HCT116 (cell line): ENCODE results near the gene RNPEP. TPM values are rescaled to one million over a fixed set of nuclear protein-coding genes. Genes with fewer than 3 reads are reported as not detected.

ENCODE experiments used
- ATAC-seq: fragments of 200-7000 bp; cut with Tn5 transposase; 2 replicates; pipeline ENCODE4 v1.9.1; 2020; ENCODE audit warnings: mild to moderate bottlenecking, moderate library complexity
- BruUV-seq: library from RNA; stranded (reverse); fragments of 400-500 nt; replicated peaks from 2 replicates; lab custom pipeline; 2021; lab: Mats Ljungman, UMichigan
- CTCF ChIA-PET: fragments of 300-600 bp; sonication (Branson Sonifier 250); formaldehyde crosslinking; loops from one replicate; lab custom pipeline; 2021; ENCODE audit warnings: antibody characterized with exemption; lab: Charles Lee
- POLR2A ChIA-PET: fragments of 300-600, 350-600 bp; sonication (Branson Sonifier 250); formaldehyde crosslinking; loops from one replicate; lab custom pipeline; 2021; ENCODE audit warnings: antibody characterized with exemption; lab: Charles Lee
- RAD21 ChIA-PET, 2 experiments: fragments of 300-600 bp; sonication (Branson Sonifier 250); formaldehyde crosslinking; loops; one replicate each; lab custom pipeline; 2023; ENCODE audit warnings: low total read pairs in 2 of 2; ENCODE audit not compliant: uncharacterized antibody in 2 of 2, unreplicated experiment in 2 of 2, low non-redundant PET in 1 of 2; lab: Charles Lee
- DNase-seq: peaks from one replicate; pipeline ENCODE4 v3.0.0-alpha.2; 2010; ENCODE audit warnings: low read depth, low spot score
- H2AFZ ChIP-seq: fragments of 200-600 bp; shearing (Covaris generic), sonication (generic); 2 replicates; pipeline ENCODE4 v1.6.1; 2017; ENCODE audit warnings: low read depth, mixed run types, mixed read lengths, antibody characterized with exemption, low read length; ENCODE audit not compliant: poor library complexity, severe bottlenecking
- H3K27ac ChIP-seq: 2 replicates; pipeline ENCODE4 v1.5.1; 2012; ENCODE audit warnings: low read depth, low read length
- H3K27me3 ChIP-seq: fragments of 200-600 bp; sonication (generic); 2 replicates; pipeline ENCODE4 v1.6.1; 2016; ENCODE audit warnings: mixed run types, low read length, mixed read lengths; ENCODE audit not compliant: insufficient read depth
- H3K36me3 ChIP-seq, 2 experiments: fragments of 200-500 bp in 1 of 2; fragments of 200-600 bp in 1 of 2; sonication (Bioruptor generic) in 1 of 2; sonication (generic) in 1 of 2; 2 replicates each; pipeline versions ENCODE4 v1.5.1 to v1.6.1; 2014 to 2016; ENCODE audit warnings: low read length in 2 of 2, inconsistent platforms in 1 of 2, mixed read lengths in 1 of 2, mixed run types in 1 of 2; ENCODE audit not compliant: insufficient read depth in 2 of 2, control insufficient read depth in 1 of 2
- H3K4me1 ChIP-seq, 2 experiments: fragments of 200-600 bp in 1 of 2; sonication (generic) in 1 of 2; 2 replicates each; pipeline versions ENCODE4 v1.5.1 to v1.6.1; 2012 to 2017; ENCODE audit warnings: low read length in 2 of 2, inconsistent platforms in 1 of 2, mild to moderate bottlenecking in 1 of 2, mixed read lengths in 1 of 2, mixed run types in 1 of 2, moderate library complexity in 1 of 2; ENCODE audit not compliant: insufficient read depth in 2 of 2, control insufficient read depth in 1 of 2
- H3K4me2 ChIP-seq: fragments of 200-600 bp; sonication (generic); 2 replicates; pipeline ENCODE4 v1.6.1; 2017; ENCODE audit warnings: mixed run types, low read length, mixed read lengths
- H3K4me3 ChIP-seq, 2 experiments: fragments of 200-600 bp in 1 of 2; sonication (generic) in 1 of 2; replicated peaks in 1 of 2; 2 replicates each; pipeline ENCODE4 v1.5.1; 2011 to 2016; ENCODE audit warnings: low read length in 2 of 2, control low read depth in 1 of 2, low read depth in 1 of 2, mild to moderate bottlenecking in 1 of 2, mixed read lengths in 1 of 2, mixed run types in 1 of 2
- H3K79me2 ChIP-seq: fragments of 200-600 bp; sonication (generic); 2 replicates; pipeline ENCODE4 v1.6.1; 2017; ENCODE audit warnings: mild to moderate bottlenecking, mixed run types, low read length, moderate library complexity, mixed read lengths; ENCODE audit not compliant: insufficient read depth
- H3K9ac ChIP-seq: fragments of 200-600 bp; sonication (generic); 2 replicates; pipeline ENCODE4 v1.6.1; 2016; ENCODE audit warnings: low read length, mixed read lengths
- H3K9me2 ChIP-seq: fragments of 200-600 bp; sonication (generic), shearing (Covaris generic); 2 replicates; pipeline ENCODE4 v1.6.1; 2017; ENCODE audit warnings: mixed run types, mild to moderate bottlenecking, moderate library complexity; ENCODE audit not compliant: insufficient read depth
- H3K9me3 ChIP-seq, 2 experiments: fragments of 200-500 bp in 1 of 2; fragments of 200-600 bp in 1 of 2; sonication (Bioruptor generic) in 1 of 2; sonication (generic) in 1 of 2; 2 replicates each; pipeline ENCODE4 v1.6.1; 2014 to 2017; ENCODE audit warnings: low read length in 2 of 2, mixed read lengths in 2 of 2, inconsistent platforms in 1 of 2, low read depth in 1 of 2, mild to moderate bottlenecking in 1 of 2, mixed run types in 1 of 2, moderate library complexity in 1 of 2; ENCODE audit not compliant: control insufficient read depth in 1 of 2, insufficient read depth in 1 of 2
- H4K20me1 ChIP-seq: fragments of 200-600 bp; sonication (generic), shearing (Covaris generic); 2 replicates; pipeline ENCODE4 v1.6.1; 2017; ENCODE audit warnings: mixed run types, mild to moderate bottlenecking, moderate library complexity; ENCODE audit not compliant: insufficient read depth
- ATF3 ChIP-seq: IDR thresholded peaks from 2 replicates; pipeline ENCODE4 v1.6.1; 2012
- CBX3 ChIP-seq: IDR thresholded peaks from 2 replicates; pipeline ENCODE4 v1.6.1; 2012; ENCODE audit warnings: low read depth
- CEBPB ChIP-seq: IDR thresholded peaks from 2 replicates; pipeline ENCODE4 v1.6.1; 2012; ENCODE audit warnings: low read depth
- CTCF ChIP-seq, 3 experiments: fragments of 200-600 bp in 1 of 3; sonication (generic) in 1 of 3; IDR thresholded peaks in 2 of 3; conservative IDR thresholded peaks in 1 of 3; 2 replicates each; pipeline ENCODE4 v1.5.1; 2012 to 2017; ENCODE audit warnings: low read depth in 2 of 3, low read length in 2 of 3, antibody characterized with exemption in 1 of 3, borderline replicate concordance in 1 of 3, control low read depth in 1 of 3, mild to moderate bottlenecking in 1 of 3, mixed read lengths in 1 of 3, mixed run types in 1 of 3, moderate library complexity in 1 of 3; ENCODE audit not compliant: insufficient read depth in 1 of 3
- ELF1 ChIP-seq: IDR thresholded peaks from 2 replicates; pipeline ENCODE4 v1.6.1; 2012; ENCODE audit warnings: low read depth, borderline replicate concordance
- EZH2phosphoT487 ChIP-seq: fragments of 200-600 bp; IDR thresholded peaks from 2 replicates; pipeline ENCODE4 v1.6.1; 2018; ENCODE audit warnings: antibody characterized with exemption, borderline replicate concordance
- JUND ChIP-seq: IDR thresholded peaks from 2 replicates; pipeline ENCODE4 v1.6.1; 2012
- MAX ChIP-seq: IDR thresholded peaks from 2 replicates; pipeline ENCODE4 v1.6.1; 2012
- POLR2AphosphoS5 ChIP-seq: IDR thresholded peaks from 2 replicates; pipeline ENCODE4 v1.6.1; 2011; ENCODE audit warnings: mild to moderate bottlenecking, low read depth, low read length, moderate library complexity
- RAD21 ChIP-seq: IDR thresholded peaks from 2 replicates; pipeline ENCODE4 v1.6.1; 2012; ENCODE audit warnings: low read depth, mild to moderate bottlenecking
- REST ChIP-seq: IDR thresholded peaks from 2 replicates; pipeline ENCODE4 v1.6.1; 2012; ENCODE audit warnings: low read depth
- SRF ChIP-seq: IDR thresholded peaks from 2 replicates; pipeline ENCODE4 v1.6.1; 2012; ENCODE audit warnings: low read depth
- TCF7L2 ChIP-seq: IDR thresholded peaks from 2 replicates; pipeline ENCODE4 v1.7.0; 2011; ENCODE audit warnings: borderline replicate concordance, inconsistent platforms; ENCODE audit not compliant: insufficient read depth, insufficient read length; ENCODE audit errors: extremely low read depth
- YY1 ChIP-seq: IDR thresholded peaks from 2 replicates; pipeline ENCODE4 v1.6.1; 2011; ENCODE audit warnings: low read length, low read depth, moderate library complexity, mild to moderate bottlenecking; ENCODE audit not compliant: insufficient replicate concordance; ENCODE audit errors: extremely low read depth
- ZBTB33 ChIP-seq: IDR thresholded peaks from 2 replicates; pipeline ENCODE4 v1.6.1; 2011; ENCODE audit warnings: mild to moderate bottlenecking, low read length, moderate library complexity; ENCODE audit not compliant: insufficient replicate concordance; ENCODE audit errors: extremely low read depth
- ZNF274 ChIP-seq: fragments of 200-500 bp; sonication (Bioruptor generic); IDR thresholded peaks from 2 replicates; pipeline ENCODE4 v1.6.1; 2014; ENCODE audit warnings: mild to moderate bottlenecking, low read depth, low read length, inconsistent platforms
- intact Hi-C: fragments of 100-400 bp; cut with micrococcal nuclease; formaldehyde crosslinking; loops from 2 replicates; pipeline ENCODE4 v1.10.0; 2022
- total RNA-seq: library from RNA; stranded (reverse); gene quantifications from one replicate; pipeline ENCODE4 v1.2.1, GENCODE V29; 2021; ENCODE audit not compliant: unreplicated experiment

RNPEP gene
- total RNA-seq, 1 experiment from 2014 or later: 85.9 TPM

- CTCF ChIA-PET: interaction anchor here (0.8 to 1.3 kb wide), 6 partner anchors 10 to 36 kb away, joined by 3 to 7 read pairs (median 4); partner anchors contain the start of gene ELF3
- TF ChIP-seq ZNF274: no peak
- TF ChIP-seq YY1: peak; percentile 49
- no peak for TF ChIP-seq MAX
- TF ChIP-seq ATF3: no peak; the same call in 1 of the 2 replicates
- TF ChIP-seq CEBPB: peak; percentile 89
- TF ChIP-seq CBX3: peak; percentile 79; the same call in 1 of the 2 replicates
- TF ChIP-seq POLR2AphosphoS5: peak; percentile 71
- TF ChIP-seq JUND: peak; percentile 85
- TF ChIP-seq SRF: no peak
- no peak for TF ChIP-seq CTCF (IDR thresholded peaks at IDR 0.05 in 2 of 3, conservative IDR thresholded peaks at IDR 0.05 in 1 of 3; ENCODE audit: borderline replicate concordance in 1 of 3, insufficient read depth in 1 of 3, low read depth in 2 of 3, low read length in 2 of 3)
- TF ChIP-seq ELF1: no peak
- TF ChIP-seq REST: no peak
- TF ChIP-seq ZBTB33: no peak
- no peak for TF ChIP-seq EZH2phosphoT487
- TF ChIP-seq TCF7L2: no peak
- TF ChIP-seq RAD21: peak; percentile 24; the same call in 1 of the 2 replicates
These were observed 52.4 kb downstream of the RNPEP start for GRCh38 chr1:202034683-202035462.

More at GRCh38 chr1:202034683-202035462, 52.4 kb downstream of the RNPEP start:
- H2AFZ ChIP-seq: peak overlapping the region; percentile 91
- peaks cover 44 to 63% of the 10 kb centered on the region in 2 experiments for H3K4me1 ChIP-seq
- H3K9ac ChIP-seq: peak overlapping the region; percentile 65
- ATAC-seq (peak; percentile 93), DNase-seq (peak; percentile 91)
- H3K27me3 ChIP-seq: no peaks in the 10 kb centered on the region
- no peaks in the 10 kb centered on the region for H3K9me3 ChIP-seq
- peak overlapping the region; percentile 93 for H3K27ac ChIP-seq
- H3K4me3 ChIP-seq: peak overlapping the region; percentile 20 to 44; a peak in 3 of 4 replicates
- ChIA-PET RAD21 (interaction anchor here (0.5 to 1.3 kb wide), 6 partner anchors 17 to 78 kb away, joined by 3 to 8 read pairs (median 4); partner anchors contain the start of gene ELF3 (in 2 of the 2)), POLR2A (interaction anchor here (0.7 to 2.5 kb wide), 12 partner anchors 10 to 80 kb away, joined by 3 to 43 read pairs (median 6); partner anchors contain the start of genes ELF3 and TIMM17A)
- no peaks in the 10 kb centered on the region for H3K79me2 ChIP-seq
- H3K36me3 ChIP-seq: no peaks in the 10 kb centered on the region
- BruUV-seq: TSS peak; percentile 56
- intact Hi-C loops: no loop called here
- H3K4me2 ChIP-seq: peak overlapping the region; percentile 90
- H4K20me1 ChIP-seq: no peaks in the 10 kb centered on the region
- H3K9me2 ChIP-seq: no peaks in the 10 kb centered on the region
